HG03095 (cell line): ENCODE data around the gene CGB8.
"Not testable (repeated sequence)": the region's sequence is repeated elsewhere in the genome, so short reads cannot be mapped to it uniquely, and the experiment has no call there.

ENCODE experiments used
- ATAC-seq: cut with Tn5 transposase; IDR thresholded peaks from one replicate; pipeline ENCODE4 v1.9.1; 2021; ENCODE audit warnings: moderate library complexity; ENCODE audit not compliant: unreplicated experiment

CGB8 gene

GRCh38 chr19:49031642-49032301, 17.1 kb downstream of the CGB8 start, which contains the start of gene CGB2:
TSS of gene CGB2 (plus strand) at chr19:49031890. CDS start at chr19:49032096, 206 bp downstream.
- not testable (repeated sequence) for ATAC-seq

DNA sequence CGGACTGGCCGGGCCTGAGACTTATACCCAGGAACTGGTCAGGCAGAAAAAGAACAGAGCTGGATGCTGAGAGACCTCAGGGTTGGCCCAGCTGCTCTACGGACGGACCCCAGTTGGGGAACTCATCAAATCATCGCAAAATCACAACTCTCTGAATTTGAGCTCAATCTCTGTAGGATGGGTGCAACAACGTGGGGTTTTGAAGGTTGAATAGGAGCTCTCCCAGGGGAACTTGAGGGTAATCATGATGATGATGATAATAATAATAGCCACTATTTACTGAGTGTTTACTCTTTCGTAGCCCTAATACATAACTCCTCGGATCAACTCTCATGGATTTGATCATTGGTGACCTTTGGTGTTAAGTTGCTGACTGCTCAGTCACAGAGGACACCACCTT, 18.6 kb downstream of the CGB8 start:
- not testable (repeated sequence) for ATAC-seq

DNA sequence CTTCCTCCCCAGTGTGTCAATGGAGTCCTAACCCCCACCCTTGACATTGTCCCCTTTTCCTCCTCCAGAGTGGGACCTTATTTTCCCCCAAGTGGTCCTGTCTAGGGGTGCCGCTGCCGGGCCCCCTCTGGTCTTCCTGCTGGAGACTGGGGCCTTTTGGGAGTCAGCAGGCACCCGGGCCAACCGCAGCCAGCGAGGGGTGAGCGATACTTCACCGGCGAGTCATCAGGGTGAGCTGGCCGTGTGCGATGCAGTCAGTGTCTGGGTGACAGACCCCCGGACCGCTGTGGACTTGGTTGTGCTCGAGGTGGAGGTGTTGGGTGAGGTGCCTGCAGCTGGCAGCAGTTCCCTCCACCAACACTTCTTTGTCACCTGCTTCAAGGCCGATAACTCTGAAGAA, 19.2 kb downstream of the CGB8 start:
- not testable (repeated sequence) for ATAC-seq

DNA sequence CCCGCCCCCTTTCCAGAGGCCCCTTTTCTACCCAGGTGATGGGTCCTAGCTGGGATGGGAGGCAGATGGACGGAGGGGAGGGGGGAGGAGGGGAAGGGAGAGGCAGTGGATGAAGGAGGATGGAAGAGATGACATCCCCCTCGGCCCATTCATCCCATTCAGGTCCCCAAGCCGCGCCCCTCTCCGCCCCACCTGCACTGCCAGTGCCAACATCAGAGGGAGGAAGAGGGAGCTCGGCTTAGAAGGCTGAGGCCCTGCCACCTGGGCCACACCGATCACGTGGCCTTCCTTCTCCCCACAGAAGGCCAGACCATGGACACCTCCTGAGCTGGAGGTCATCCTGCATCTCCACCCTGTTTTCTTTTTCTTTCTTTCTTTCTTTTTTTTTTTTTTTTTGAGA, 20.2 kb downstream of the CGB8 start:
- not testable (repeated sequence) for ATAC-seq

DNA sequence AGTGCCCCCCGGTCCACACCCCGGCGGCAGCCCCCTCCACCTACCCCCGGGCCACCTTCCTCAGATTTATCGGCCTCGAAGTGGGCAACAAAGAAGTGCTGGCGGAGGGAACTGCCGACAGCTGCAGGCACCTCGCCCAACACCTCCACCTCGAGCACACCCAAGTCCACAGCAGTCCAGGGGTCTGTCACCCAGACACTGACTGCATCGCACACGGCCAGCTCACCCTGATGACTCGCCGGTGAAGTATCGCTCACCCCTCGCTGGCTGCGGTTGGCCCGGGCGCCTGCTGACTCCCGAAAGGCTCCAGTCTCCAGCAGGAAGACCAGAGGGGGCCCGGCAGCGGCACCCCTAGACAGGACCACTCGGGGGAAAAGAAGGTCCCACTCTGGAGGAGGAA, 23.3 kb downstream of the CGB8 start:
- not testable (repeated sequence) for ATAC-seq

GRCh38 chr19:49025088-49025487, 23.8 kb downstream of the CGB8 start:
- ATAC-seq: not testable (repeated sequence)

DNA sequence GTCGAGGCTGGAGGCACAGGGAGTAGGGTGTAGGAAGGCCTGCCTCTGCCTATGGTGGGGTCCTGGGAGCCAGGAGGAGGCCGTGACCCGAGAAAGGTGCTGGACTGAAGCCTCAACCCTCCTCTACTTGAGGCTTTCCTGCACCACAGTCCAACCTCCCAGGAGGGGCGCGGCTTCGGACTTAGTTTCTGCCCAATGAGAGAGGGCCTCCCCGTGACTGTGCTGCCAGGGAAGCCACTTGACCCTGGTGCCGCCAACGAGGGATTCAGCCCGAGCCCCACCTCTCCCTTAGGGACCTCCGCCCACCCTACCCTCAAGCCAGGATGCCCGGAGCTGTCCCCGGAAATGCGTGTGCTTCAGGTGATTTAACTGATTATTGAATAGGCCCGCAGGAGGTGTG, 24.7 kb downstream of the CGB8 start, which contains the start of gene CGB3:
TSS of gene CGB3 (minus strand) at position 101 of the 400 bp plus-strand sequence. CDS start 362 bp downstream, outside the sequence.
- ATAC-seq: not testable (repeated sequence)

GRCh38 chr19:49022116-49022515, 26.8 kb downstream of the CGB8 start:
- ATAC-seq: no peak

GRCh38 chr19:49020931-49021895, 27.7 kb downstream of the CGB8 start:
- no peak for ATAC-seq

GRCh38 chr19:49020342-49020741, 28.6 kb downstream of the CGB8 start:
- no peak for ATAC-seq

GRCh38 chr19:49019242-49019932, 29.5 kb downstream of the CGB8 start:
- ATAC-seq: no peak

DNA sequence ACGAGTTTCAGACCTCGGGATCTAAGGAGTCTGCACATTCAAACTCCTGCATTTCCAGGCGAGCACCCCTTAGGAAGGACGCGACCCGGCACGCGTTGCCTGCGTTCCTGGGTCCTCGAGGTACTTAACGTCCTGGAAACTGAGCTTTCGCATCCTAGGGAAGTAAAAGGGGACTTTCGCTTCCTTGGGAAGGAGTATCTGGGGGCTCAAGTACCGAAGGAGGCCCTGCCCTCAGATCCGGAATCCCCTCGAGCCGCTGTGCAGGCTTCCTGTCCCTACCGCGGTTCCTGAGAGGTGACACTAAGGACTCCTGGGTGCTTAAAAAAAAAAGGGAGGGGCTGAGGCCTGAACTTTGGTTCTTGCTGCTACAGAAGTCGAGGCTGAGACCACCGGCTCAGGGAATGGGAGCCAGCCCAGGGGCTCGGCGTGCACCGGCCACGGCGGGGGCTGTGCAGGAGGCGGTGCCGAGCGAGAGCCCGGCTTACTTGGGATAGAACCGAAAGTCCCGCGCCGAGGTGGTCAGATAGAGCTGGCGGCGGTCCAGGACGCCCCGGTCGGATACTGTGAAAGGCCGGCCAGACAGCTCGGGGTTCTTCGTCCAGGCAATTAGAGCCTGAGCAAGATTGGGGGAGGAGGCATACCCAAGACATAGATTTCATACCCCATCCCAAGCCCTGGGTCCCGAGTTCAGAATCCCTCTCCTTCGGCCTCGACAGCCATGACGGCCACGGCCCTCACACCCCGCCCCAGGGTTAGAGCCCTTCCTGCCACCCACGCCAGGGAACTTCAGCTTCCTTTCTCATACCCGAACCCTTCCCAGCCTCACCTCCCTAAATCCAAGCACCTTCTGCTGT, 30.3 kb downstream of the CGB8 start:
- not testable (repeated sequence) for ATAC-seq

GRCh38 chr19:49017666-49018351, 31.1 kb downstream of the CGB8 start:
- no peak for ATAC-seq

DNA sequence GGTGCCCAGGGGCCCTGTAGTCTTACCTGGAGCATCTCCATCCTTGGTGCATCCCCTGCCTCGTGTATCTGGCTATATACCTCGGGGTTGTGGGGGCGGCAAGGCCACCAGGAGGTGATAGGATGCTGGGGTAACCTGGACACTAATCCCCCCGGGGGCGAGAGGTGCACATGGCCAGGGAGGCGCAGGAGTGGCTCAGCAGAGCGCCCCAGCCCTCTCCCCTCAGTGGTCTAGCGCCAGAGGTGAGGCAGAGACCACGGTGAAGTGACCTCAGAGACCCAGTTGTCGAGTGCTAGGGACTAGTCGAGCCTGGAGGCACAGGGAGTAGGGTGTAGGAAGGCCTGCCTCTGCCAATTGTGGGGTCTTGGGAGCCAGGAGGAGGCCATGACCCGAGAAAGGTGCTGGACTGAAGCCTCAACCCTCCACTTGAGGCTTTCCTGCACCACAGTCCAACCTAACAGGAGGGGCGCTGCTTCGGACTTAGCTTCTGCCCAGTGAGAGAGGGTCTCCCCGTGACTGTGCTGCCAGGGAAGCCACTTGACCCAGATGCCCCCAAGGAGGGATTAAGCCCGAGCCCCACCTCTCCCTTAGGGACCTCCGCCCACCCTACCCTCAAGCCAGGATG, 31.8 kb downstream of the CGB8 start, which contains the start of gene LHB:
TSS of gene LHB (minus strand) at position 51 of the 625 bp plus-strand sequence. CDS start at position 41, 10 bp downstream.
- no peak for ATAC-seq

GRCh38 chr19:49016067-49016839, 32.7 kb downstream of the CGB8 start:
- no peak for ATAC-seq

DNA sequence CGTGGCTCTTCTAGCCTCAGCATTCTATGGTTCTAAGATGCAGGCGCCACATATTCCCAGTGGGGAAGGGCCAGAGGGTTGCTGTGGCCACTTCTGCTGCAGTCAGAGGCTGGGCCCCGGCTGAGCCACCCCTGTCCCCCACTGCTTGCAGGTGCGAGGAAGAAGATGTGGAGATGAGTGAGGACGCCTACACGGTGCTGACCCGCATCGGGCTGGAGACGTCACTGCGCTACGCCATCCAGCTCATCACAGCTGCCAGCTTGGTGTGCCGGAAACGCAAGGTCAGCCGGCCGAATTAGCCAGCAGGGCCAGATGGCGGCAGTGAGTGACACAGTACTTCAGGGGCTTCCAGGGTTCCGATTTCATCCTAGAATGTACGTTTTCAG, 34.0 kb downstream of the CGB8 start:
- no peak for ATAC-seq

DNA sequence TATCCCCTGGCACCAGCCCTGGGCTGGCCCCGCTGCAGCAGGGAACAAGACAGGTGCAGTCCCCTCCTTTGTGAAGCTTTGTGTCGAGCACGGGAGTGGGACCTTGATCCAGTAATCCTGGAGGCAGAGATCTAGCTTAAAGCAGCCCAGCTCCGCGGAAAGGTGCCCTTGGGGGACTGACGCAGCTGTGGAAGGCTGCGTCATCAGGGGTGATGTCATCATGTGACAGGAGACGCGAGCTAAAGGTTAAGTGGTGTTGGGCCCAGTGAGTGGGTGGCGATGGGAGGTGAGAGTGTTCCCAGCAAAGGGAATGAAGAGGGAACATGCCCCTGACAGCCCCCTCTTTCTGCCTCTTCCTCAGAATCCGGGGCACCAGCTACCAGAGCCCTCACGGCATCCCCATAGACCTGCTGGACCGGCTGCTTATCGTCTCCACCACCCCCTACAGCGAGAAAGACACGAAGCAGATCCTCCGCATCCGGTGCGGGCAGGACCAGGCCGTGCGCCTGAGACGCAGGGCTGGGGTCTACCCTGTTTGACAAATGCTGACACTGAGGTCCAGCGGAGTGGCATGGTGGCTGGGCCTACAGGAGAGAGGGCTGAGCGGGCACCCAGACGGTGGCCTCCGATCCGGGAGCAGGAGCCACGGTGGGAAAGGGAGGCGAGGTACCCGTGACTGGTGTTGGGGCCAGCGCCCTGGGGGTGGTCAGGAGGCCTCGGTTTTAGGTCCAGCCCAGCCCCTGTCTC, 34.6 kb downstream of the CGB8 start:
- no peak for ATAC-seq

DNA sequence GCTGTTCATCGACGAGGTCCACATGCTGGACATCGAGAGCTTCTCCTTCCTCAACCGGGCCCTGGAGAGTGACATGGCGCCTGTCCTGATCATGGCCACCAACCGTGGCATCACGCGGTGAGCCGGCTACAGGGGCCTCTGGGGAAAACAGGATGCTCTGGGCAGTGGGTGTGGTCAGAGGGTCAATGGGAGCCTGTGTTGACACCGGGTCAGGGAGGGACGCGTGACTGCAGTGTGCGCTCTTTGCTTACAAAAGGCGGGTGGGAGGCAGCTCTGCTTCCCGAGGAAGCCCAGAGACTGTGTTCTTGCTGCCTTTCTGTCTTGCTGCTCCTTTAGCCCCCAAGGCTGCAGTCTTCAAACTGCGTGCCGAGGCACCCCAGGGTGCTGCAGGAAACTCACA, 37.7 kb downstream of the CGB8 start:
- ATAC-seq: no peak
